B cell (primary cell): ENCODE data around the gene FAM219A. TPM values are rescaled to one million over a fixed set of nuclear protein-coding genes. Genes with fewer than 3 reads are reported as not detected.

ENCODE experiments used
- ATAC-seq: fragments of 200-7000 bp; cut with Tn5 transposase; one replicate; pipeline ENCODE4 v1.10.0; 2021; ENCODE audit warnings: low read depth, mild to moderate bottlenecking, moderate number of reproducible peaks, moderate library complexity
- CTCF ChIA-PET: fragments of 350-600 bp; sonication (Branson Sonifier 250); formaldehyde crosslinking; loops from one replicate; lab custom pipeline; 2021; ENCODE audit warnings: antibody characterized with exemption, inconsistent platforms; lab: Charles Lee
- POLR2A ChIA-PET: fragments of 350-600 bp; sonication (Branson Sonifier 250); formaldehyde crosslinking; loops from one replicate; lab custom pipeline; 2021; ENCODE audit warnings: antibody characterized with exemption; lab: Charles Lee
- DNase-seq: peaks from one replicate; pipeline ENCODE4 v3.0.0; 2013
- H2AFZ ChIP-seq: 2 replicates; pipeline ENCODE4 v1.6.1; 2012; ENCODE audit warnings: mild to moderate bottlenecking, low read depth, low read length; ENCODE audit not compliant: insufficient read depth, poor library complexity, severe bottlenecking
- H3K27ac ChIP-seq, 2 donors: 1 replicate in 1 of 2; 2 replicates in 1 of 2; pipeline ENCODE4 v1.5.1; 2012 to 2013; ENCODE audit warnings: low read length in 2 of 2, mild to moderate bottlenecking in 2 of 2, moderate library complexity in 1 of 2
- H3K27me3 ChIP-seq, 4 experiments: fragments of 200-600 bp in 1 of 4; sonication (generic) in 1 of 4; replicated peaks in 1 of 4; 1 replicate in 2 of 4; 2 replicates in 2 of 4; pipeline versions ENCODE4 v1.6.1 to v1.7.0; 2013 to 2016; ENCODE audit warnings: low read length in 3 of 4, mild to moderate bottlenecking in 2 of 4, mixed read lengths in 1 of 4, moderate library complexity in 1 of 4; ENCODE audit not compliant: insufficient read depth in 4 of 4, control insufficient read depth in 3 of 4; ENCODE audit errors: control extremely low read depth in 1 of 4
- H3K36me3 ChIP-seq, 2 experiments: replicated peaks in 1 of 2; 1 replicate in 1 of 2; 2 replicates in 1 of 2; pipeline versions ENCODE4 v1.6.1 to v1.7.1; 2013; ENCODE audit warnings: low read length in 1 of 2; ENCODE audit not compliant: insufficient read depth in 2 of 2, control insufficient read depth in 1 of 2; ENCODE audit errors: control extremely low read depth in 1 of 2, extremely low read depth in 1 of 2
- H3K4me1 ChIP-seq, 2 donors: fragments of 200-600 bp in 1 of 2; sonication (generic) in 1 of 2; 1 replicate in 1 of 2; 2 replicates in 1 of 2; pipeline versions ENCODE4 v1.5.1 to v1.6.1; 2013 to 2017; ENCODE audit warnings: low read length in 2 of 2; ENCODE audit not compliant: control insufficient read depth in 2 of 2, insufficient read depth in 2 of 2
- H3K4me2 ChIP-seq: replicated peaks from 2 replicates; pipeline ENCODE3; 2012; ENCODE audit warnings: mild to moderate bottlenecking, low read depth, low read length; ENCODE audit not compliant: poor library complexity, severe bottlenecking
- H3K4me3 ChIP-seq, 5 experiments: fragments of 200-600 bp in 1 of 5; sonication (generic) in 1 of 5; 1 replicate in 3 of 5; 2 replicates in 2 of 5; pipeline versions ENCODE4 v1.5.1 to v1.7.0; 2011 to 2016; ENCODE audit warnings: low read length in 4 of 5, mild to moderate bottlenecking in 4 of 5, low read depth in 2 of 5, control low read depth in 1 of 5, moderate library complexity in 1 of 5; ENCODE audit not compliant: insufficient read depth in 1 of 5; ENCODE audit errors: control extremely low read depth in 1 of 5, extremely low read depth in 1 of 5
- H3K79me2 ChIP-seq: fragments of 200-600 bp; sonication (generic); one replicate; pipeline ENCODE4 v1.6.0; 2016; ENCODE audit warnings: low read length; ENCODE audit not compliant: control insufficient read depth, insufficient read depth
- H3K9ac ChIP-seq: fragments of 200-600 bp; sonication (generic); 2 replicates; pipeline ENCODE4 v1.6.1; 2017; ENCODE audit warnings: mild to moderate bottlenecking, low read length, moderate library complexity
- H3K9me3 ChIP-seq, 3 donors: one replicate each; pipeline versions ENCODE4 v1.6.1 to v1.7.1; 2013; ENCODE audit warnings: low read length in 2 of 3; ENCODE audit not compliant: control insufficient read depth in 2 of 3, insufficient read depth in 1 of 3; ENCODE audit errors: control extremely low read depth in 1 of 3
- H4K20me1 ChIP-seq: 2 replicates; pipeline ENCODE4 v1.6.0; 2012; ENCODE audit warnings: mild to moderate bottlenecking, low read length; ENCODE audit not compliant: insufficient read depth, control insufficient read depth, poor library complexity, severe bottlenecking
- H3K27ac Mint-ChIP-seq: one replicate; pipeline ENCODE4 v1.8.0; 2021; ENCODE audit warnings: mixed read lengths
- H3K27me3 Mint-ChIP-seq: one replicate; pipeline ENCODE4 v1.8.0; 2021; ENCODE audit warnings: mixed read lengths
- H3K4me1 Mint-ChIP-seq: one replicate; pipeline ENCODE4 v1.8.0; 2021; ENCODE audit warnings: mixed read lengths
- H3K4me3 Mint-ChIP-seq: one replicate; pipeline ENCODE4 v1.8.0; 2021; ENCODE audit warnings: mixed read lengths
- H3K9me3 Mint-ChIP-seq: one replicate; pipeline ENCODE4 v1.8.0; 2022; ENCODE audit warnings: mixed read lengths; ENCODE audit not compliant: insufficient read depth
- EZH2 ChIP-seq: IDR thresholded peaks from 2 replicates; pipeline ENCODE4 v1.6.1; 2012; ENCODE audit warnings: borderline replicate concordance, low read depth, mild to moderate bottlenecking, moderate library complexity, low read length; ENCODE audit not compliant: insufficient read depth, poor library complexity, severe bottlenecking
- WGBS: methylation state at CpG from one replicate; pipeline ENCODE4 v1.1.5; 2013; ENCODE audit warnings: missing lambda C conversion rate; ENCODE audit not compliant: insufficient coverage; 5-methylcytosine and 5-hydroxymethylcytosine counted together
- intact Hi-C: fragments of 100-400 bp; cut with micrococcal nuclease; formaldehyde crosslinking; loops from one replicate; pipeline ENCODE4 v1.10.0; 2022
- polyA plus RNA-seq: library from polyadenylated mRNA; depleted of rRNA; stranded (reverse); fragments of >200 nt; gene quantifications from 2 replicates; pipeline ENCODE4 v1.2.3, GENCODE V29; 2012
- total RNA-seq, 2 donors: library from RNA; stranded (reverse); fragments of 120-200 nt in 1 of 2; gene quantifications; 1 replicate in 1 of 2; 2 replicates in 1 of 2; pipeline versions ENCODE4 v1.2.3 to v1.2.4, GENCODE V29; 2013 to 2022
- TF ChIP-seq, protein P1 (sequence below): fragments of 200-600 bp; IDR thresholded peaks from one replicate; pipeline ENCODE4 v1.8.0; 2022; ENCODE audit warnings: antibody characterized with exemption, mild to moderate bottlenecking

The FAM219A gene
- total and polyA plus RNA-seq, 2 donors (not counting 1 experiment from before 2014, with no cell fraction given): 12.9 to 17.3 TPM

- Histone ChIP-seq H3K9ac (no peak overlapping the region), H3K27me3 (peaks cover 0 to 26% (median 10%) of the 10 kb centered on the region in 4 experiments), H3K4me1 (no peaks in the 10 kb centered on the region), H2AFZ (no peak overlapping the region), H3K4me2 (no peak overlapping the region), H3K9me3 (no peaks in the 10 kb centered on the region), H3K27ac (no peak overlapping the region), H3K79me2 (no peaks in the 10 kb centered on the region), H3K36me3 (no peaks in the 10 kb centered on the region), H4K20me1 (no peaks in the 10 kb centered on the region), H3K4me3 (no peak overlapping the region)
- ChIA-PET CTCF (interaction anchor here (1.0 to 1.7 kb wide), 3 partner anchors 9 to 87 kb away, joined by 3 to 5 read pairs (median 3); no protein-coding TSS in a partner anchor), POLR2A (no interaction called here)
- DNase-seq: no peak
- H3K4me1 Mint-ChIP-seq: no peaks in the 10 kb centered on the region
- H3K9me3 Mint-ChIP-seq: no peaks in the 10 kb centered on the region
- no peak for ATAC-seq
- H3K4me3 Mint-ChIP-seq: no peak overlapping the region
- peaks cover 43% of the 10 kb centered on the region for H3K27me3 Mint-ChIP-seq
- intact Hi-C loops: no loop called here
- WGBS: 74% methylated on average over 3 of the region's 3 CpGs
- H3K27ac Mint-ChIP-seq: no peak overlapping the region
- TF ChIP-seq, protein P1, sequence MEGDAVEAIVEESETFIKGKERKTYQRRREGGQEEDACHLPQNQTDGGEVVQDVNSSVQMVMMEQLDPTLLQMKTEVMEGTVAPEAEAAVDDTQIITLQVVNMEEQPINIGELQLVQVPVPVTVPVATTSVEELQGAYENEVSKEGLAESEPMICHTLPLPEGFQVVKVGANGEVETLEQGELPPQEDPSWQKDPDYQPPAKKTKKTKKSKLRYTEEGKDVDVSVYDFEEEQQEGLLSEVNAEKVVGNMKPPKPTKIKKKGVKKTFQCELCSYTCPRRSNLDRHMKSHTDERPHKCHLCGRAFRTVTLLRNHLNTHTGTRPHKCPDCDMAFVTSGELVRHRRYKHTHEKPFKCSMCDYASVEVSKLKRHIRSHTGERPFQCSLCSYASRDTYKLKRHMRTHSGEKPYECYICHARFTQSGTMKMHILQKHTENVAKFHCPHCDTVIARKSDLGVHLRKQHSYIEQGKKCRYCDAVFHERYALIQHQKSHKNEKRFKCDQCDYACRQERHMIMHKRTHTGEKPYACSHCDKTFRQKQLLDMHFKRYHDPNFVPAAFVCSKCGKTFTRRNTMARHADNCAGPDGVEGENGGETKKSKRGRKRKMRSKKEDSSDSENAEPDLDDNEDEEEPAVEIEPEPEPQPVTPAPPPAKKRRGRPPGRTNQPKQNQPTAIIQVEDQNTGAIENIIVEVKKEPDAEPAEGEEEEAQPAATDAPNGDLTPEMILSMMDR: no peak
- no peak for TF ChIP-seq EZH2
Measured at GRCh38 chr9:34490760-34491159, 32.4 kb upstream of the FAM219A start.

GRCh38 chr9:34490360-34490759 lies 32.0 kb upstream of the FAM219A start:
- Mint-ChIP-seq H3K27ac (no peak overlapping the region), H3K4me1 (no peaks in the 10 kb centered on the region), H3K27me3 (peaks cover 43% of the 10 kb centered on the region), H3K9me3 (no peaks in the 10 kb centered on the region), H3K4me3 (no peak overlapping the region)
- no peaks in the 10 kb centered on the region for H3K36me3 ChIP-seq
- no peak overlapping the region for H2AFZ ChIP-seq
- H3K27me3 ChIP-seq: peaks cover 0 to 26% (median 10%) of the 10 kb centered on the region in 4 experiments
- ChIA-PET POLR2A (no interaction called here), CTCF (interaction anchor here (0.6 to 1.7 kb wide), 2 partner anchors 10 to 74 kb away, joined by 3 to 5 read pairs; no protein-coding TSS in a partner anchor)
- TF ChIP-seq, protein P1: no peak
- TF ChIP-seq EZH2: no peak
- H3K27ac ChIP-seq: no peak overlapping the region
- H4K20me1 ChIP-seq: no peaks in the 10 kb centered on the region
- DNase-seq (no peak), ATAC-seq (no peak)
- H3K4me3 ChIP-seq: no peak overlapping the region
- H3K79me2 ChIP-seq: no peaks in the 10 kb centered on the region
- no peak overlapping the region for H3K4me2 ChIP-seq
- H3K4me1 ChIP-seq: no peaks in the 10 kb centered on the region
- WGBS: 60% methylated on average over 1 of the region's 1 CpG
- intact Hi-C loops: no loop called here
- H3K9ac ChIP-seq: no peak overlapping the region
- no peaks in the 10 kb centered on the region for H3K9me3 ChIP-seq
